Naive B cell (primary cell): ENCODE data around the gene RNF126. TPM values are rescaled to one million over a fixed set of nuclear protein-coding genes. Genes with fewer than 3 reads are reported as not detected.

Experiments used
- ATAC-seq, 2 donors: fragments of 150-1000 bp; cut with Tn5 transposase; 2 replicates each; pipeline ENCODE4 v1.10.0; 2021; ENCODE audit warnings: low read depth in 2 of 2, mild to moderate bottlenecking in 2 of 2, moderate library complexity in 2 of 2
- DNase-seq: peaks from one replicate; pipeline ENCODE4 v3.0.0; 2022
- H3K27ac Mint-ChIP-seq, 6 donors: one replicate each; pipeline ENCODE4 v1.8.0; 2020 to 2022; ENCODE audit warnings: mild to moderate bottlenecking in 6 of 6, mixed read lengths in 6 of 6, moderate library complexity in 5 of 6, inconsistent platforms in 2 of 6
- H3K27me3 Mint-ChIP-seq, 3 donors: one replicate each; pipeline ENCODE4 v1.8.0; 2021 to 2022; ENCODE audit warnings: mixed read lengths in 3 of 3, mild to moderate bottlenecking in 1 of 3
- H3K36me3 Mint-ChIP-seq, 2 donors: one replicate each; pipeline ENCODE4 v1.8.0; 2020 to 2022; ENCODE audit warnings: mixed read lengths in 2 of 2, inconsistent platforms in 1 of 2, mild to moderate bottlenecking in 1 of 2
- H3K4me1 Mint-ChIP-seq, 3 donors: one replicate each; pipeline ENCODE4 v1.8.0; 2020 to 2022; ENCODE audit warnings: mixed read lengths in 3 of 3, inconsistent platforms in 1 of 3, mild to moderate bottlenecking in 1 of 3, moderate library complexity in 1 of 3
- H3K4me3 Mint-ChIP-seq, 8 donors: one replicate each; pipeline ENCODE4 v1.8.0; 2020 to 2022; ENCODE audit warnings: mild to moderate bottlenecking in 8 of 8, mixed read lengths in 8 of 8, moderate library complexity in 8 of 8, inconsistent platforms in 2 of 8
- H3K9me3 Mint-ChIP-seq, 7 donors: one replicate each; pipeline ENCODE4 v1.8.0; 2020 to 2022; ENCODE audit warnings: mixed read lengths in 7 of 7, mild to moderate bottlenecking in 5 of 7, inconsistent platforms in 2 of 7, moderate library complexity in 1 of 7
- polyA plus RNA-seq, 6 donors: library from polyadenylated mRNA; unstranded; fragments of 300-500 nt; fragmentation: Illumina TruSeq; gene quantifications; one replicate each; pipeline ENCODE4 v1.2.3, GENCODE V29; 2021; ENCODE audit warnings: low read depth in 6 of 6

Gene RNF126
- polyA plus RNA-seq, 6 donors from 2014 or later: 51.0 to 72.4 (median 59.1) TPM

DNA sequence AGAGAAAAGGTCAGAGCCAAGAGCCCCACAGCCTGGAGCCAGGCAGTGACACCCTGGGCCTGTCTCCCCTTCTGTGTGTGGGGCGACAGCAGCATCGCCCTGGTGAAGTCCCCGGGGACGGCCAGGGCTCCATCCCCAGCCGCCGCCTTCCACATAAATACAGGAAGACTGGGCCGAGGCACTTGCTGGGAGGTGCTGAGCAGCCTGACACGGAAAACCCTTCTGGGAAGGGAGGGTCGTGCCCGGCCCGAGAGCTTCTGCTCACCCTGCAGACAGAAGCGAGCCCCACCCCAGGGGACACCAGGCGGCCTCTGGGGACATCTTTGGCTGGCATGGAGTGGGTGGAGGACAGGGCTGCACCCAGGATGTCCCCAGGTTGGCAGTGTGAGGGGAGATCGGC is 18.2 kb downstream of the RNF126 start:
- H3K9me3 Mint-ChIP-seq: no peaks in the 10 kb centered on the region
- no peaks in the 10 kb centered on the region for H3K27me3 Mint-ChIP-seq
- peaks cover 0 to 5% of the 10 kb centered on the region in 2 donors for H3K36me3 Mint-ChIP-seq
- H3K4me1 Mint-ChIP-seq: peaks cover 0 to 6% (median 5%) of the 10 kb centered on the region in 3 donors
- no peak for ATAC-seq
- H3K27ac Mint-ChIP-seq: peak overlapping the region in 1 of 6 donors; percentile 49
- no peak for DNase-seq
- no peak overlapping the region for H3K4me3 Mint-ChIP-seq

DNA sequence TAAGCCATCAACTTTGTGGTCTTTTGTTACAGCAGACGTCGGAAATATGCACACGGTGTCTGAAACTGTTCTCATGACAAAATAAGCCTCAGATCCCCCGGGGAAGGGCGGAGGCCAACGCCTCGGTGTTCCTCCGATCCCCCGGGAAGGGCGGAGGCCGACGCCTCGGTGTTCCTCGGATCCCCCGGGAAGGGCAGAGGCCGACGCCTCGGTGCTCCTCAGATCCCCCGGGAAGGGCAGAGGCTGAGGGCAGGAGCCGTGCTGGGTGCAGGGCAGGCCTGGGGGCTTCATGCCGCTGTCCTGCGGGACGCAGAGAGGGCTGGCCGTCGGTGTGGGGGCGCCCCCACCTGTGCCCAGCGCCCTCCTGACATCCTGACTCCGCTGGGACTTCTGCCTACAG is 18.7 kb downstream of the RNF126 start:
- peak overlapping the region in 1 of 6 donors; percentile 49 for H3K27ac Mint-ChIP-seq
- peaks cover 2 to 9% (median 9%) of the 10 kb centered on the region in 3 donors for H3K4me1 Mint-ChIP-seq
- ATAC-seq: no peak
- no peak overlapping the region for H3K4me3 Mint-ChIP-seq
- no peak for DNase-seq
- H3K36me3 Mint-ChIP-seq: peaks cover 0 to 5% of the 10 kb centered on the region in 2 donors
- no peaks in the 10 kb centered on the region for H3K9me3 Mint-ChIP-seq
- H3K27me3 Mint-ChIP-seq: no peaks in the 10 kb centered on the region

DNA sequence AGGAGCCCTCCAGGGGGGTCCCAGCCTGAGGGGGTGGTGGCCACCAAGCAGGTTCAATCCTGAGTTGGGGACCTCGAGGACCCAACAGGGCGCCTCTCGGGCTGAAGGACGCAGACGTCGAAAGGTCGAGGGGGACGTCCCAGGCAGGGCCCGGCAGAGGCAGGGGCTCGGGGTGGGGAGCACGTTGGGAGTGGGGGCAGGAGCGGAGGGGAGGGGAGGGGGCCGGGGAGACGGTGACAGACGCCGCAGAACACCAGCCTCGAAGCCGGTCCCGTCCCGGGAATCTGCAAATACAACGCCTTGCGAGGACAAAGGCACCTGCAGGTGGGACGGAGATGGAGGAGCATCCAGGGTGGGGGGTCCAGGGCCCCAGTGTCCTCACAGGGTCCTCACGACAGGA is 19.3 kb downstream of the RNF126 start:
- Mint-ChIP-seq H3K27me3 (no peaks in the 10 kb centered on the region), H3K4me1 (peaks cover 6 to 12% (median 12%) of the 10 kb centered on the region in 3 donors), H3K4me3 (no peak overlapping the region), H3K9me3 (no peaks in the 10 kb centered on the region), H3K36me3 (peaks cover 0 to 5% of the 10 kb centered on the region in 2 donors), H3K27ac (peak overlapping the region in 1 of 6 donors; percentile 49)
- ATAC-seq: no peak
- DNase-seq: no peak

DNA sequence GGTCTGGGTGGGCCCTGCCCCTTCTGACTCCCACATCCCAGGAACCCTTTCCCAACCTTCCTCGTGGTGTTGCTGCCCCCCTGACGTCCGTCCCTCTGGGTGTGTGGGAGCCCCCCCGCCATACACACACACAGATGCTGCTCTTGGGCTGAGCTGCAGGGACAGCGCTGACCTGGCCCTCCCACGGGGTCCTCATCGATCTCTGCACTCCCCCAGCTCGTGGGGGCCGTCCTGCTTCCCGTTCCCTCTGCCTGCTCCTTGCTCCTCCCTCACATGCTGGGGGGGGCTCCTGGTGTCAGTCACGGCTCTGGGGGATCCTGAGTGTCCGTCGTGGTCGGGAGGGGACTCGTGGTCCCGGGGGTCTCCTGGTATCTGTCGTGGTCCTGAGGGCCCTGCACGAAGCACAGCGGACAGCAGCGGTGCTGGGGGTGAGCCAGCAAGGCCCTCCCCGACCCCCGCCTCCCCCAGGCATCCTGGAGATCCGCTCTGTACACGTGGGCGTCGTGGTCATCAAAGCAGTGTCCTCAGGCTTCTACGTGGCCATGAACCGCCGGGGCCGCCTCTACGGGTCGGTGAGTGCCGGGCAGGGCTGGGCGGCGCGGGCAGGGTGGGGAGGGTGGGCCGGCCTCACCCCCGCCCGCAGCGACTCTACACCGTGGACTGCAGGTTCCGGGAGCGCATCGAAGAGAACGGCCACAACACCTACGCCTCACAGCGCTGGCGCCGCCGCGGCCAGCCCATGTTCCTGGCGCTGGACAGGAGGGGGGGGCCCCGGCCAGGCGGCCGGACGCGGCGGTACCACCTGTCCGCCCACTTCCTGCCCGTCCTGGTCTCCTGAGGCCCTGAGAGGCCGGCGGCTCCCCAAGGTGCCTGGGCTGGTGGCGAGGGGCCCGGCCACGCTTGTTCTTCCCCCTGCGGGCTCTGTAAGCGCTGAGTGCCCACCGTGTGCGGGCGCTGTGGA is 20.0 kb downstream of the RNF126 start:
- Mint-ChIP-seq H3K9me3 (no peaks in the 10 kb centered on the region), H3K36me3 (peaks cover 0 to 5% of the 10 kb centered on the region in 2 donors), H3K27me3 (no peaks in the 10 kb centered on the region), H3K27ac (peak overlapping the region in 1 of 6 donors; percentile 69), H3K4me1 (peaks cover 10 to 12% (median 12%) of the 10 kb centered on the region in 3 donors), H3K4me3 (no peak overlapping the region)
- DNase-seq: no peak
- no peak for ATAC-seq

DNA sequence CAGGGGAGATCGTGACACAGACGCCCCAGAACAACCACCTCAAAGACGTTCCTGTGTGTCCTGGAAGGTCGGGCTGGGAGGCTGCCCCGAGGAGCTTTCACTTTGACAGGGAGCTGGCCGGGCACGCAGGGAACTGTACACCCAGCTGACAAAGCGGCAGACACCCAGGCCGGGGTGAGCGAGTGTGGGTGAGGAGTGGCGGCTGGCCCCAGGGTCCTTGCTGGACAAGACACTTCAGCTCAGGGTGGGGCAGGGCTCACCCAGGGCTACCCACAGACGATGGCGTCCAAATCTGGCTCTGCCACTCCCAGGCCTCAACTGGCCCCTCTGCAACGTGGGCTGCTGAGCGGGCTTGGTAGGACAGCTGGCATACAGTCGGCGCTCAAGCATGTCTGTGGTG is 21.3 kb downstream of the RNF126 start:
- peak overlapping the region in 1 of 8 donors; percentile 15 for H3K4me3 Mint-ChIP-seq
- no peak for ATAC-seq
- H3K36me3 Mint-ChIP-seq: peaks cover 0 to 5% of the 10 kb centered on the region in 2 donors

DNA sequence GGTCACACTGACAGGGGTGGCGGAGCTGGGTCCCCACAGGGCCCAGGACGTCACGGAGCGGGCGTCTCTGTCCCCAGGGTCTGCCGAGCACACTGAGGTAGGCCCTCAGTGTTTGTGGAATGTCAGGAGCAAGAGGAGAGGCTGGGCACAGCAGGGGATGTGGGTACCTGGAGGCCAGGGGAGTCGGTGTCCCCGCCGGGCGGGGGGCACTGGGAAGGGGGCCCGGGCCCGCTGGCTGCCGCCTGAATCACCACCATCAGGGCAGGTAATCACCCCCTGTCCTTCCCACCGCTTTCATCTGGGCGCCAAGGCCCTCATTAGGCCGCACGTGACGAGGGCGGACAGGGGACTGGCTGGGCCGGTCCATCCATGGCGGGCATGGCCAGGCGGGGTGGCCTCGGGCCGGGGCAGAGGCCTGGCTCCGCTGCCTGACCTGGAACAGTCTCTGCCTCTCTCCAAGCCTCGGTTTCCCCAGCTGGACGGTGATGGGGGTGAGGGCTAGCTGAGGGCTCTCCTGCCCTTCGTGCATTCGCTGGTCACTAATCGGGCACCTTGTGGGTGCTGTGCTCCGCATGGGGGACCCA is 22.3 kb downstream of the RNF126 start:
- Mint-ChIP-seq H3K36me3 (no peaks in the 10 kb centered on the region), H3K27me3 (no peaks in the 10 kb centered on the region), H3K4me1 (peaks cover 10 to 12% (median 12%) of the 10 kb centered on the region in 3 donors), H3K4me3 (peak overlapping the region in 1 of 8 donors; percentile 56), H3K27ac (peak overlapping the region in 4 of 6 donors; percentile 26 to 85 (median 74)), H3K9me3 (no peaks in the 10 kb centered on the region)
- ATAC-seq (no peak), DNase-seq (no peak)

More for the DNA sequence above, 21.3 kb downstream of the RNF126 start:
- Mint-ChIP-seq H3K27me3 (no peaks in the 10 kb centered on the region), H3K27ac (peak overlapping the region in 2 of 6 donors; percentile 70 to 78), H3K9me3 (no peaks in the 10 kb centered on the region), H3K4me1 (peaks cover 10 to 12% (median 12%) of the 10 kb centered on the region in 3 donors)
- no peak for DNase-seq

DNA sequence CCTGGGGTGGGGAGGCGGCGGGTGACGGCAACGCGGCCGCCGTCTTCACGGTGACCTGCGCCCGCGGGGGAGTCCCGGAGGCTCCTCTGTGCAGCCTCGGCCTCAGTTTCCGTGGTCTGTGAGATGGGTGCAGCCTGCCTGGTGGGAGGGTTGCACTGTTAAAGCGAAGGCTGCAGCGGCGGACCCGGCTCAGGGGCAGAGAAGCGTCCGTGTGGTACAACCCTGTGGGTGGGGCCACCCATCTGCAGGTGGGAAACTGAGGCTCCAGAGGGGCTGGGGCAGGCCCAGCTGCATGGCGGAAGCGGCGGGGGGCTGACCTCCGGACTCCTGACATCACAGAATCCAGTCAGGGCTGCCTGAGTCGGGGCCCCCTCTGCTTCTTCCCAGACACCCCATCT is 22.9 kb downstream of the RNF126 start:
- Mint-ChIP-seq H3K4me3 (peak overlapping the region in 4 of 8 donors; percentile 42 to 88 (median 62)), H3K27ac (peak overlapping the region in 2 of 6 donors; percentile 75 to 85), H3K36me3 (no peaks in the 10 kb centered on the region), H3K9me3 (no peaks in the 10 kb centered on the region), H3K27me3 (no peaks in the 10 kb centered on the region), H3K4me1 (peaks cover 10 to 12% (median 12%) of the 10 kb centered on the region in 3 donors)
- ATAC-seq (no peak), DNase-seq (no peak)

DNA sequence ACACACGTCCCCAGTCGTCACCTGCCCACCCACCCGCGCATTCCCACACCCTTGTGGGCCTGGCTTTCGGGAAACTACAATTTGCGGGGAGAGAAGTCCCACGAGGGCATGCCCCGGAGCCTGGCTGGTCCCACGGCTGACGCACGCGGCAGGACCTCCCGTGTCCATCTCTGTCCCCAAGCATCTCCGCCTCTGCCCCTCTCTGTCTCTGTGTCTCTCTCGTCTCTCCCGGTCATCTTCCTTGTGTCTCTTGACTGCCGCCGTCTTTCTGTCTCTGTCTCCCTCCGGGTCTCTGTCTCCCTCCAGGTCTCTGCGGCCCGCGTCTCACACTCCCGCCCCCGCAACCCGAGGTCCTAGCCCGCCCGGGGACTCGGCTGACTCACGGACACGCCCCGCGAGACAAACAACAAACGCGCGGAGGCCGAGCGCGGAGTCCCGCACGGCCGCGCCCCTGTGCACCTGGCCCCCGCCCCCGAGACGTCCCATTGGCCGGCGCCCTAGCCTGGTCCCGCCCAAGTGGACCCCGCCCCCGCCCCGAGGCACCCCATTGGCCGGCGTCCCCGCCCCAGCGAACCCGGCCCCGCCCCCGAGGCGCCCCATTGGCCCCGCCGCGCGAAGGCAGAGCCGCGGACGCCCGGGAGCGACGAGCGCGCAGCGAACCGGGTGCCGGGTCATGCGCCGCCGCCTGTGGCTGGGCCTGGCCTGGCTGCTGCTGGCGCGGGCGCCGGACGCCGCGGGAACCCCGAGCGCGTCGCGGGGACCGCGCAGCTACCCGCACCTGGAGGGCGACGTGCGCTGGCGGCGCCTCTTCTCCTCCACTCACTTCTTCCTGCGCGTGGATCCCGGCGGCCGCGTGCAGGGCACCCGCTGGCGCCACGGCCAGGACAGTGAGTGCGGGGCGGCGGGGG is 23.5 kb downstream of the RNF126 start, which contains the start of gene FGF22:
TSS of gene FGF22 (plus strand) at position 627 of the 908 bp plus-strand sequence. CDS start at position 674, 47 bp downstream.
- Mint-ChIP-seq H3K27me3 (no peaks in the 10 kb centered on the region), H3K9me3 (no peaks in the 10 kb centered on the region), H3K27ac (peak within 1 kb of the TSS in 4 of 6 donors; percentile 24 to 98 (median 80)), H3K4me3 (peak within 1 kb of the TSS; percentile 74 to 90 (median 86)), H3K4me1 (peaks cover 10 to 12% (median 12%) of the 10 kb centered on the region in 3 donors), H3K36me3 (no peaks in the 10 kb centered on the region)
- ATAC-seq: peak; percentile 89
- DNase-seq: peak; percentile 81

DNA sequence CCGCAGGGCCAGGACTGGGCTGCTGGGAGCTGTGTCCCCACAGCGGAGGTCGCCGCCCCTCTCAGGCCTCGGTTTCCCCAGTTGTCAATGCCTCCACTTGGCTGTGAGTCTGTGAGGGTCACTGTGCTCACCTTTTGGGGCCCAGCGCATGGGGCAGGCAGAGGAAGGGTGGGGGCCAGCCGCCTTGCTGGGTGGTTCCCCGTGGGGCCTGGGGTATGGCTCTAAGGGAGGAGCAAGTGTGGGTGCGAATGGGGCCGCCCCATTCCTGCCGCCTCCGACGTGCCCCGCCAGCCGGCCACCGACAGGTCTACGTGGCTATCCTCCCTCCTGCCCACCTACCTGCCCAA is 24.1 kb downstream of the RNF126 start:
- Mint-ChIP-seq H3K4me1 (peaks cover 10 to 16% (median 16%) of the 10 kb centered on the region in 3 donors), H3K9me3 (no peaks in the 10 kb centered on the region), H3K36me3 (no peaks in the 10 kb centered on the region), H3K4me3 (peak overlapping the region in 7 of 8 donors; percentile 74 to 90 (median 85)), H3K27ac (peak overlapping the region in 1 of 6 donors; percentile 85), H3K27me3 (no peaks in the 10 kb centered on the region)
- DNase-seq: no peak
- ATAC-seq: no peak

DNA sequence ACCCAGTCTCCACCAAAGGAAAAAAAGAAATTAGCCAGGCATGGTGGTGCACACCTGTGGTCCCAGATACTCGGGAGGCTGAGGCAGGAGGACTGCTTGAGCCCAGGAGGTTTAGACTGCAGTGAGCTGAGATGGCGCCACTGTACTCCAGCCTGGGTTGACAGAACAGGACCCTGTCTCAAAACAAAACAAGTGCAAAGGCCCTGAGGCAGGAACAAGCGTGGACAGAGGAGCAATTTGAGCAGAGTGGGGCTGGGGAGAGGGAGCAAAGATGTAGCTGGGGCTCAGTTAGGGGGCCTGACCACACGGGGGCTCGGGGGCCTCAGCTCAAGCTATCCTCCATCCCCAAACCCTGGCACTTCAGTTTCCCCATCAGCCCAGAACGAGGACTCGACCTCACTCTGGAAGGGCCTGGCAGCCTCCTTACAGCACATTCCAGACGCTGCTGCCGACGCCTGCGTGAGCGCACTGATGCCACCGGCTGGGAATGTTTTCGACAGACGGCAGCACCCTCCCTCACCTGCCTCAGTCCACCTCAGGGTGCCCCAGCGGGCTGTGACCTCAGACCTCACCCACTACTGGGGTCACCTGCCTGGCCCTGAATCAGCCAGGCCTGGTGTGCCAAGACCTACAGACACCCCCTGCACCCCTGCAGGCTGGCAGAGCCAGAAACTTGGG is 27.9 kb downstream of the RNF126 start:
- Mint-ChIP-seq H3K4me1 (peaks cover 19 to 42% (median 35%) of the 10 kb centered on the region in 3 donors), H3K27me3 (no peaks in the 10 kb centered on the region), H3K27ac (no peak overlapping the region), H3K4me3 (peak overlapping the region in 2 of 8 donors; percentile 24 to 41), H3K9me3 (peaks cover 0 to 2% (median 0%) of the 10 kb centered on the region in 7 donors), H3K36me3 (peaks cover 0 to 7% of the 10 kb centered on the region in 2 donors)
- DNase-seq (no peak), ATAC-seq (no peak)

DNA sequence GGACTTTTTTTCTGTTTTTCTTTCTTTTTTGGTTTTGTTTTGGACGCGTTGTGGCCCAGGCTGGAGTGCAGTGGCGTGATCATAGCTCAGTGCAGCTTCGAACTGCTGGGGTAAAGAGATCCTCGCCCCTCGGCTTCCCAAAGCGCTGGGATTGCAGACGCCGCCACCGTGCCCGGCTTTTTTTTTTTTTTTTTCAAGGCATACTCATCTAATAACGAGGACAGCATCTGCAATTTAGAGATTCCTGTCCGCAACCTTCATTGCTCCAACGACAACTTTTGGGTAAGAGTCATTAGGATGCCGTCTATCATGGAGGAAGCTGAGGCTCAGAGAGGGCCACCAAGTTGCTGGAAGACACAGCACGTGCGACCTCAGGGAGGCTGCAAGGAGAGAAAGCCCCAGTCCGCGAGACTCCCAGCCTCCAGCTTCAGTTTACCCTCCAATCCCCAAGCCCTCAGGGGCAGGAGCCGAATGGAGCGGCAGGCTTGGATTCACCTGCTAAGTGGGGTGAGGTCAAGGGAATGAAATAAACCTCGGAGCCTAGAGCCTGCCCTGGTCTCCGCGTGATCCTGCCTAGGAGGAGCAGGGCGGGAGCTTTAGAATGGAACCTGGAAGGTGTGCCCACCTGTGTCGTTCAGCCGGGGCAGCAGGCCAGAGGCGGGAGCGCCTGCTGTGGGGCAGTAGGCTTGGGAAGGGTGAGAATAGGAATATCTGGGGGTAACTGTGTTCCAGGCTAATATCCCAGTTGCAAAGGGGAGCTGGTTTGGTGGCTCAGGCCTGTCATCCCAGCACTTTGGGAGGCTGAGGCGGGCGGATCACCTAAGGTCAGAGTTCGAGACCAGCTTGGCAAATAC is 29.0 kb downstream of the RNF126 start:
- peak overlapping the region; percentile 83 to 98 (median 96) for H3K4me3 Mint-ChIP-seq
- H3K27me3 Mint-ChIP-seq: no peaks in the 10 kb centered on the region
- ATAC-seq (no peak), DNase-seq (no peak)
- H3K27ac Mint-ChIP-seq: peak overlapping the region; percentile 90 to 99 (median 98)
- peaks cover 11 to 41% (median 30%) of the 10 kb centered on the region in 3 donors for H3K4me1 Mint-ChIP-seq
- H3K36me3 Mint-ChIP-seq: peaks cover 0 to 9% of the 10 kb centered on the region in 2 donors
- peaks cover 0 to 2% (median 0%) of the 10 kb centered on the region in 7 donors for H3K9me3 Mint-ChIP-seq
